Ovary (tissue), 9 donors: ENCODE data around the gene PIAS1. TPM values are rescaled to one million over a fixed set of nuclear protein-coding genes. Genes with fewer than 3 reads are reported as not detected.
"Not testable (repeated sequence)": the region's sequence is repeated elsewhere in the genome, so short reads cannot be mapped to it uniquely, and the experiment has no call there.

Experiments
- DNase-seq, 5 donors: peaks; one replicate each; pipeline ENCODE4 v3.0.0-alpha.2; 2019 to 2020
- H3K27ac ChIP-seq, 2 donors: fragments of 200-600 bp; one replicate each; pipeline versions ENCODE4 v1.5.1 to v1.8.0; 2019 to 2022
- H3K27me3 ChIP-seq: fragments of 200-600 bp; one replicate; pipeline ENCODE4 v1.8.0; 2022
- H3K36me3 ChIP-seq: fragments of 200-600 bp; sonication (generic); one replicate; pipeline ENCODE4 v1.5.1; 2019
- H3K4me1 ChIP-seq: one replicate; pipeline ENCODE4 v1.8.1; 2013; ENCODE audit warnings: mild to moderate bottlenecking, moderate library complexity; ENCODE audit not compliant: insufficient read depth
- H3K4me3 ChIP-seq: fragments of 200-600 bp; sonication (generic); one replicate; pipeline ENCODE4 v1.5.1; 2017
- H3K9me3 ChIP-seq, 2 donors: fragments of 200-600 bp in 1 of 2; sonication (generic) in 1 of 2; one replicate each; pipeline versions ENCODE4 v1.5.1 to v1.8.1; 2013 to 2019; ENCODE audit warnings: mild to moderate bottlenecking in 1 of 2, moderate library complexity in 1 of 2
- EP300 ChIP-seq: sonication (generic); formaldehyde crosslinking; IDR thresholded peaks from one replicate; pipeline ENCODE4 v1.6.1; 2017; ENCODE audit warnings: antibody characterized with exemption
- POLR2A ChIP-seq: fragments of 450-650 bp; IDR thresholded peaks from one replicate; pipeline ENCODE4 v1.6.1; 2017; ENCODE audit warnings: antibody characterized with exemption, mild to moderate bottlenecking, moderate library complexity
- WGBS, 3 donors: extraction: QIAGEN DNeasy Blood & Tissue Kit in 1 of 3; methylation state at CpG; one replicate each; pipeline versions ENCODE4 v1.1.5 to v1.1.7; 2013 to 2017; 5-methylcytosine and 5-hydroxymethylcytosine counted together
- intact Hi-C, 4 donors: fragments of 100-400 bp; cut with DNase I; formaldehyde crosslinking; loops; one replicate each; pipeline versions ENCODE4 v1.11.0 to v1.15.1; 2022 to 2023
- polyA plus RNA-seq, 2 donors: library from polyadenylated mRNA; stranded (reverse); fragments of 200-250 nt in 1 of 2; fragments of 350-450 nt in 1 of 2; fragmentation: Illumina TruSeq in 1 of 2; extraction: RNeasy Lipid Tissue Mini Kit (QIAGEN cat#74804) in 1 of 2; gene quantifications; one replicate each; pipeline ENCODE4 v1.2.3, GENCODE V29; 2013 to 2014
- total RNA-seq, 7 donors: library from RNA; depleted of rRNA in 2 of 7; stranded (reverse); fragments of >200 nt in 2 of 7; fragmentation: NEBNext Ultra II Directional in 3 of 7; extraction: Animal tissue kit (Norgen Biotek cat#: 25700) in 3 of 7; gene quantifications; one replicate each; pipeline versions ENCODE4 v1.1.0 to v1.2.4, GENCODE V29; 2016 to 2023
- TF ChIP-seq, protein P1 (sequence below), 3 donors: fragments of 450-650 bp in 2 of 3; fragments of 200-600 bp in 1 of 3; IDR thresholded peaks; one replicate each; pipeline versions ENCODE4 v1.5.1 to v1.8.0; 2016 to 2022; ENCODE audit warnings: antibody characterized with exemption in 3 of 3, mild to moderate bottlenecking in 1 of 3
- donor health status: DM: no; HTN: no; CAD: no; lungs with moderate emphysema.
- donor health status: DM: no; HTN: no; CAD: no.
- donor health status: Bipolar disorder and iron deficiency.
- donor health status: DM: yes; HTN: yes; CAD: no.
- donor health status: DM: no; HTN: no; CAD: no.
- donor health status: DM: yes; HTN: yes; CAD: no.

The PIAS1 gene
- total and polyA plus RNA-seq, 9 donors, result 18.6 to 75.4 (median 48.6) TPM

DNA sequence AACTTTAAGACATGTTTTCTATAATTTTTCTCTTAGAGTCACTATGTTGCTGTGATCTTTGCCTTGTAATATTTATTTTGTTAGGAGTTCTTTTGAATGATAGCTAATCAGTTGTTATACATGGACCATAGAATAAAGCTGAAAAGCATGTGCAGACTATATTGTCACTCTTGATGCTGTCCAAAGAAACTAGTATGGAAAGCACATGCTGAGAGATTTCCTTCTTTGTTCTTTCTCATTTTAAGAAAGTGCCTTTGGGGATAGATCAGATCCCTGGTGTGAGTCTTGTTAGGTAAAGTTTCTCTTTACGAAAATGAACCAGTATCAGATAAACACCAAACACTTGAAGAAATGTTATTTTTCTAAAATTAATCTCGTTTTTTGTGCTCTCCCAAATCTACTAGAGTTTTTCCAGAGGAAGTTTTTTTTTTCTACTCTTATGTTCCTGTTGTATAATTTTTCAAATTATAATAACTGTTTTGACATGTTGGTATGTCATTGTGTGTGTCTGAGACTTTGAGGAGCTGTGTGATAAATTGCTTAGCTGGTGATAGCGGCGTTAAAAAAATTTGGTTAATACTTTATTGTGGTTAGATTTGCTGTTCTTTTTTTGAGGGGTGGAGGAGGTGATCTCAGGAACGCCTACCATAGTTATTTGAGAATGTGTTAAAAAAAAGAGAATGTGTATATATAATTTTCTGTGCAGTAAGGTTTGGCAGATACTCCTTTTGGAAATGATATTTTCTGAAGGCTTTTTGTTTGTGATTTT is 2.2 kb downstream of the PIAS1 start:
- H3K27ac ChIP-seq, result no peak overlapping the region
- intact Hi-C loops, result loop anchor here in 3 of 4 donors (10.0 kb wide), 3 partner anchors 159 to 191 kb away; no protein-coding TSS in a partner anchor
- DNase-seq, result no peak
- H3K27me3 ChIP-seq, result no peaks in the 10 kb centered on the region
- peaks cover 6% of the 10 kb centered on the region for H3K4me1 ChIP-seq
- WGBS, 3 donors, result 13 to 23% (median 18%) methylated on average over 5 of the region's 5 CpGs
- H3K4me3 ChIP-seq, result peak overlapping the region; percentile 100
- TF ChIP-seq EP300 (no peak), POLR2A (no peak)
- TF ChIP-seq, protein P1, sequence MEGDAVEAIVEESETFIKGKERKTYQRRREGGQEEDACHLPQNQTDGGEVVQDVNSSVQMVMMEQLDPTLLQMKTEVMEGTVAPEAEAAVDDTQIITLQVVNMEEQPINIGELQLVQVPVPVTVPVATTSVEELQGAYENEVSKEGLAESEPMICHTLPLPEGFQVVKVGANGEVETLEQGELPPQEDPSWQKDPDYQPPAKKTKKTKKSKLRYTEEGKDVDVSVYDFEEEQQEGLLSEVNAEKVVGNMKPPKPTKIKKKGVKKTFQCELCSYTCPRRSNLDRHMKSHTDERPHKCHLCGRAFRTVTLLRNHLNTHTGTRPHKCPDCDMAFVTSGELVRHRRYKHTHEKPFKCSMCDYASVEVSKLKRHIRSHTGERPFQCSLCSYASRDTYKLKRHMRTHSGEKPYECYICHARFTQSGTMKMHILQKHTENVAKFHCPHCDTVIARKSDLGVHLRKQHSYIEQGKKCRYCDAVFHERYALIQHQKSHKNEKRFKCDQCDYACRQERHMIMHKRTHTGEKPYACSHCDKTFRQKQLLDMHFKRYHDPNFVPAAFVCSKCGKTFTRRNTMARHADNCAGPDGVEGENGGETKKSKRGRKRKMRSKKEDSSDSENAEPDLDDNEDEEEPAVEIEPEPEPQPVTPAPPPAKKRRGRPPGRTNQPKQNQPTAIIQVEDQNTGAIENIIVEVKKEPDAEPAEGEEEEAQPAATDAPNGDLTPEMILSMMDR (IDR thresholded peaks at IDR 0.05), result no peak
- no peaks in the 10 kb centered on the region for H3K36me3 ChIP-seq
- H3K9me3 ChIP-seq, result no peaks in the 10 kb centered on the region

DNA sequence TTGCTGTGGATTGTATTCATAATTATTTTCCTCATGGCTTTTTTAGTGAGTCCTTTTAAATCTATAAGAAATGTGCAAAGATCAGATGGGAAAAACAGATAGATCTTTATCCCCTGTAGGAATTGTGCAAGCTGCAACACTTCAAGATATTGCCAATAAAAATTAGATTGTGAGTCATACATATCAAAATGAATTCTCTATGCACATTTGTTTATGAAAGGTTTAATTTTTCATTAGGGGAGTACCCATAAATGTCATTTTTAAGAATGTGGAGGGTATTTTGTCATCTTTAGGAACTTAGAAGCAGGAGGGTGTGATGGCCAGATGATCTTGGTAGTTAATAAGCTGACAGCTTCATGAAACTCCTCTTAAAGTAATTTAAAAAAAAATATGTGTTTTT is 2.9 kb downstream of the PIAS1 start:
- Histone ChIP-seq H3K9me3 (no peaks in the 10 kb centered on the region), H3K4me1 (peaks cover 6% of the 10 kb centered on the region), H3K4me3 (no peak overlapping the region), H3K27me3 (no peaks in the 10 kb centered on the region), H3K36me3 (no peaks in the 10 kb centered on the region), H3K27ac (no peak overlapping the region)
- no peak for DNase-seq
- intact Hi-C loops, result loop anchor here in 3 of 4 donors (10.0 kb wide), 3 partner anchors 158 to 192 kb away; no protein-coding TSS in a partner anchor
- TF ChIP-seq POLR2A, result no peak
- TF ChIP-seq, protein P1 (IDR thresholded peaks at IDR 0.05), result no peak
- no peak for TF ChIP-seq EP300

DNA sequence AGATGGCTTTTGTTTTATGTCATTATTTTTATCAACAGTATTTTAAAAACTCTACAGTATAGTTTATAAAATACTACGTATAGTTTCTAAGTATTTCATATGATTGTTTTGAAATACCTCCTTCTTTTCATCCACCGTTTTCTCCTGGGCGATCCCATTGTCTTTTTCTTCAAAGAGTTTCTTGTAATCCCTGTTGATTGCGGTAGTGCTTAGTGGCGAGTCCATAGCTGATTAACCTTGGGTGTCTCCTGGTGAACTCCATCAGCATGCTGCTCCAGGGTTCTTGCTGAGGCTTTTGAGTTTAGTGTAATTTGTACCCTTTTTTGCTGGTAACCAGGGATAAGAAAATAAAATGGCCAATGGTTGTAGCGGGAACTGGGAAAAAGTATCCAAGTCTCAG is 3.6 kb downstream of the PIAS1 start:
- Histone ChIP-seq H3K27ac (no peak overlapping the region), H3K9me3 (no peaks in the 10 kb centered on the region), H3K27me3 (no peaks in the 10 kb centered on the region), H3K4me3 (no peak overlapping the region), H3K36me3 (no peaks in the 10 kb centered on the region), H3K4me1 (peaks cover 6% of the 10 kb centered on the region)
- TF ChIP-seq EP300 (no peak), POLR2A (no peak)
- TF ChIP-seq, protein P1 (IDR thresholded peaks at IDR 0.05), result no peak
- intact Hi-C loops, result loop anchor here in 3 of 4 donors (10.0 kb wide), 3 partner anchors 157 to 193 kb away; no protein-coding TSS in a partner anchor
- no peak for DNase-seq
- WGBS, 3 donors, result 80 to 87% (median 85%) methylated on average over 6 of the region's 6 CpGs

DNA sequence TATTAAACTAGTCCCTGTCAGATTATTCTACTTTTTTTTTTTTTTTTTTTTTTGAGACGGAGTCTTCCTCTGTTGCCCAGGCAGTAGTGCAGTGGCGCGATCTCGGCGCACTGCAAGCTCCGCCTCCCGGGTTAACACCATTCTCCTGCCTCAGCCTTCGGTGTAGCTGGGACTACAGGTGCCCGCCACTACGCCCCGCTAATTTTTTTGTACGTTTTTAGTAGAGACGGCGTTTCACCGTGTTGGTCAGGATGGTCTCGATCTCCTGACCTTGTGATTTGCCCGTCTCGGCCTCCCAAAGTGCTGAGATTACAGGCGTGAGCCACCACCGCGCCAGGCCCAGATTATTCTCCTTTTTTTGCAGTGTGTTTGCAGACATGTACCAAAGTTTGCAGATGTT is 4.9 kb downstream of the PIAS1 start:
- not testable (repeated sequence) for H3K9me3 ChIP-seq, H3K4me3 ChIP-seq, H3K36me3 ChIP-seq, H3K27me3 ChIP-seq, H3K27ac ChIP-seq, H3K4me1 ChIP-seq, DNase-seq
- intact Hi-C loops, result loop anchor here in 3 of 4 donors (10.0 kb wide), 3 partner anchors 156 to 194 kb away; no protein-coding TSS in a partner anchor
- 94 to 97% (median 96%) methylated on average over 21 of the region's 21 CpGs for WGBS, 3 donors

DNA sequence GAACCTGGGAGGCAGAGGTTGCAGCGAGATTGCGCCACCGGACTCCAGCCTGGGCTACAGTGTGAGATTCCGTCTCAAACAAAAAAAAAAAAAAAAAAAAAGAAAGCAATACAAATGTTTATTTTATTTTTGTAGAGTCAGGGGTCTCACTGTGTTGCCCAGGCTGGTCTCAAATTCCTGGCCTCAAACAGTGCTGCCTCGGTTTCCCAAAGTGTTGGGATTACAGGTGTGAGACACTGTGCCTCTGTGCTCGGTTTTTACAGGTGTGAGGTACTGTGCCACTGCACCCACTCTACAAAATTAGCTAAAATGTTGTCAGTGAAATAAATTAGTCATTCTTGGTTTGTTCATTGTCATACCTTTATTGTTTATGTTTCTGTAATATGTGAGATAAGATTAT is 5.5 kb downstream of the PIAS1 start:
- Histone ChIP-seq H3K4me1 (peaks cover 6% of the 10 kb centered on the region), H3K9me3 (no peaks in the 10 kb centered on the region), H3K27me3 (no peaks in the 10 kb centered on the region), H3K4me3 (no peak overlapping the region), H3K36me3 (no peaks in the 10 kb centered on the region), H3K27ac (no peak overlapping the region)
- TF ChIP-seq POLR2A, result no peak
- TF ChIP-seq, protein P1 (IDR thresholded peaks at IDR 0.05), result no peak
- no peak for TF ChIP-seq EP300
- no peak for DNase-seq
- 94 to 99% (median 96%) methylated on average over 6 of the region's 6 CpGs for WGBS, 3 donors
- intact Hi-C loops, result loop anchor here in 3 of 4 donors (10.0 kb wide), 3 partner anchors 155 to 195 kb away; no protein-coding TSS in a partner anchor
